COLO668 (cell line): Measurements from ENCODE around the gene OSGEP.

Source experiments
- DNase-seq: peaks from one replicate; lab custom pipeline; 2025; ENCODE audit not compliant: unreplicated experiment; lab: John Stamatoyannopoulos, UW

The OSGEP gene

DNA sequence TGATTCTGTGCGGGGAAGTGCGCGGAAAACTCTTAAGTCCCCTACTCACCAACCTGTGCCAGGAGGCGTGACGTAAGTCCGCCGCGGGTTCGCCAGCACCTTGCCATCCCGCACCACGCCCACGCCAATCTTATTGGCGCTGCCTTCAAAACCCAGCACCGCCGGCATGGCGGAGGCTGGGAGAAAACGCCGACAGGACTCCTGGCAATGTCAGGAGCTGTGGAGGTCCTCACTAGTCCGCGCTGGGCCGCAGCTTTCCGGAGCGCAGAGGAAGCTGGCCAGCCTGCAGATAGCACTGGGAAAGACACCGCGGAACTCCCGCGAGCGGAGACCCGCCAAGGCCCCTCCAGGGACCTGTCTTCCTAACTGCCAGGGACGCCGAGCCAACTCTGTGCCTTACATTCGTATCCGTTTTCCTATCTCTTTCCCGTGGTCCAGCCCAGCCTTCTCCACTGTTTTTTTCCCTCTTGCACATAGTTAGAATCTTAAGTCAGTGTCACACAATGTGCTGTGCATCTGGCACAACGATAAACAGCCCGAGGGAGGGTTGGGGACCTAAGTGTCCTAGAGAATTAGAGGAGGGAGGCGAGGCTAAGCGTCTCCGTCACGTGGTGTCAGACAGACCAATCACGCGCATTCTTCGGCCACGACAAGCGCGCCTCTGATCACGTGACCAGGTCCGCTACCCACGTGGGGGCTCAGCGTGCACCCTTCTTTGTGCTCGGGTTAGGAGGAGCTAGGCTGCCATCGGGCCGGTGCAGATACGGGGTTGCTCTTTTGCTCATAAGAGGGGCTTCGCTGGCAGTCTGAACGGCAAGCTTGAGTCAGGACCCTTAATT lies at the start of gene OSGEP, which contains the start of gene APEX1:
TSS of gene OSGEP (minus strand) at position 297 of the 839 bp plus-strand sequence. CDS start at position 168, 129 bp downstream.
TSS of gene APEX1 (plus strand) at position 711 of the 839 bp plus-strand sequence. CDS start 420 bp downstream, outside the sequence.
- peak; percentile 99 for DNase-seq

- no peak for DNase-seq
Measured at GRCh38 chr14:20503898-20504297, 49.3 kb upstream of the OSGEP start.

DNA sequence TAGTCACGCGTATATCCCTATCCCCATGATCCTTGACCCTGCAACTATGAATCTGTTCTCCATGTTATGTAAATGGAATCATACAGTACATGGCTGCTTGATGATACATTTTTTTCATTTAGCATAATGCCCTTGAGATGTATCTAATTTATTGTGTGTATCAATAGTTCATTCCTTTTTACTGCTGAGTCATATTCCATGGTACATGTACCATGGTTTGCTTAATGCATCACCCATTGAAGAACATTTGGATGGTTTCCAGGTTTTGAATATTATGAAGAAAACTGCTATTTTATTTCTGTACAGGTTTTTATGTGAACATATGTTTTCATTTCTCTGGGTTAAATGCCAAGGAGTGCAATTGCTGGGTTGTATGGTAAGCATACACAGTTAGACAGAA lies 46.7 kb upstream of the OSGEP start:
- DNase-seq = no peak

GRCh38 chr14:20499881-20500280 lies 45.3 kb upstream of the OSGEP start:
- DNase-seq = no peak

- DNase-seq = no peak
Measured at GRCh38 chr14:20499108-20499507, 44.5 kb upstream of the OSGEP start.

DNA sequence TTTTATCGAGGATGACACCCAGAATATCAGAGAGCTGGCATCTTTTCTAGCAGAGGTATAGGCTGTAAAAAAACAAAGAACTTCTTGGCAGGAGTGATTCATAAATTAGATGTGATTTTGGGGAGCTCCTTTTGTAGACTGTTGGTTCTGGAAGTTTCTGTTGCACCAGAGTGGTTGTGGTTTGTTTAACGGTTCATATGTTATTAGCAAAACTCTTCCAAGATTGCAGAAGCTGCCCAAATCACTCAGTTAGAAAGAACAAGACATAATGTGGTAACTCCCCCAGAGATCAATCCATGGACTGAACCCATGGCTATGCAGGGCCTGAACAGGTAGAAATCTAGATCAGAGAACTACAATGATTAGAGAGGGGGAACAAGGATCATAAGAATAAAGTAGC lies 44.0 kb upstream of the OSGEP start:
- DNase-seq = no peak

DNA sequence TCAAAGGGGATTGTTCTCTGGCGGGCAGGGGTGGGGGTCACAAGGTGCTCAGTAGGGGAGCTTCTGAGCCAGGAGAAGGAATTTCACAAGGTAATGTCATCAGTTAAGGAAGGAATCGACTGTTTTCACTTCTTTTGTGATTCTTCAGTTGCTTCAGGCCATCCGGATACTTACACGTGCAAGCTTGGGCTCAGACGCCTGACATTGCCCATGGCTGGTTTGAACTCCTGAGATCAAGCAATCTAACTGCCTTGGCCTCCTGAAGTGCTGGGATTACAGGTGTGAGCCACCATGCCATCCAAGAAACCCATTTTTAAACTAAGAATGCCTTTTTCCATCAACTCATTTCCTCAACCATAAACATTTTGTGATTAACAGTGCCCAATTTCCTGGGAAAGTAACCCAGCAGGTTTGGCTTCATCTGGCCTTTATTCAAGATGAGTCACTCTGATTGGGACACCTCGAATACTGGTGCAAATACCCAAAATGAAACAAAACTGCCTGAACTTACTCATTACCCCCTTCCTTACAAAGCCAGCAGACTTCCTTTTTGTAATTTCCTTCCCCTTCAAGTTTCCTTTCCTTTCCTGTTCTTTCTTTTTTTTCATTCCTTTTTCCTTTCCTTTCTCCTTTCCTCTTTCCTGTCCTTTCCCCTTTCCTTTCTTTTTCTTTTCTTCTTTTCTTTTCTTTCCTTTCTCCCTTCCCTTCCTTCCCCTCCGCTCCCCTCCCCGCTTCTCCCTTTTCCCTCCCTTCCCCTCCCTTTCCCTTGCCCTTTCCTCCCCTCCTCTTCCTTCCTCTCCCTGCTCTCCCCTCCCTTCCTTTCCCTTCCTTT lies 40.5 kb upstream of the OSGEP start:
- no peak for DNase-seq

- DNase-seq = no peak
Measured at GRCh38 chr14:20493634-20494033, 39.0 kb upstream of the OSGEP start.

- DNase-seq = no peak
Measured at GRCh38 chr14:20492486-20492885, 37.9 kb upstream of the OSGEP start.

DNA sequence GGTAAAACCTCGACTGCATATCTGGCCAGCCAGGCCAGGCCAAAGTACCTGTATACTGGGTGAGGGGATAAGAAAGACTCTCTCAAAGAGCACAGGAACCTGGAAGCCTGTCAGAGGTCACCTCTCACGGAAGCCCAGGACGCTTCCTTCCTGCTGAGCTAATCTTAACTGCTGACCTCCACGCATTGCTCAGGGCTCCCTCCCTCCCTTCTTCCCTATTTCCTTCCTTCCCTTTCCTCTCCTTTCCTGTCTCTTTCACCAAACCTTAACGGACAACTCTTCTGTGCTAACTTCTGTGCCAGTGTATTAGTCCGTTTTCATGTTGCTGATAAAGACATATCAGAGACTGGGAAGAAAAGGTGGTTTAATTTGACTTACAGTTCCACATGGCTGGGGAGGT lies 36.0 kb upstream of the OSGEP start:
- DNase-seq = no peak

- DNase-seq = no peak
Measured at GRCh38 chr14:20489093-20489994, 34.7 kb upstream of the OSGEP start.

- DNase-seq = no peak
Measured at GRCh38 chr14:20487396-20487725, 32.7 kb upstream of the OSGEP start.

DNA sequence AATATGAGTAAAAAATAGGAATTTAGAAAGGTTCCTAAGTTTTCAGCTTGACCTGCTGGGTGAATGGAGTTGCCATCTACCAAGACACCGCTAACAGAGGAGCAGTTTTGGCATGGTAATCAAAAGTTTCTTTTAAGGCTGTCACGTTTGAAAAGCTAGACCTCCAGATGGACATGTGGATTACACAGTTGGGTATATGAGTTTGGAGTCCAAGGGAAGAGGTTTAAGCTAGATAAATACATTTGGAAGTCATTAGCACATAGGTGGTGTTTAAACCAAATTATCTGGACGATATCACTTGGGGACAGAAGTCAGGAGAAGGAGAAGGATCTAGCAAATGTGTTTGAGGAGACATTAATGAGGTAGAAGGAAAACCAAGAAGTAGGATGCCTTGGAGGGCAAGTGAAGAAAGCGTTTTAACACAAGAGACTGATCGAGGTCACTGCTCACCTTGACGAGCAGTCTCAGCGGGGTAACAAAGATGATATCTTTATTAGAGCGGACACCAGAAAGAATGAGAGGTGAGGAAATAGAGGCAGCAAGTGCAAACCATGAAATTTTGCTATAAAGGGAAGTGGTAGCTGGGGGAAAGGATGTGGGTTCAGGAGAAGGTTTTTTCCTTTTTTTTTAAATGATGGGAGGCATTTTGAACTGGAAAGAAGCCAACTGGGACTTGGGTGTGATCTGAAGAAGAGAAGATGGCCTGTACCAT lies 32.2 kb upstream of the OSGEP start:
- DNase-seq = no peak

DNA sequence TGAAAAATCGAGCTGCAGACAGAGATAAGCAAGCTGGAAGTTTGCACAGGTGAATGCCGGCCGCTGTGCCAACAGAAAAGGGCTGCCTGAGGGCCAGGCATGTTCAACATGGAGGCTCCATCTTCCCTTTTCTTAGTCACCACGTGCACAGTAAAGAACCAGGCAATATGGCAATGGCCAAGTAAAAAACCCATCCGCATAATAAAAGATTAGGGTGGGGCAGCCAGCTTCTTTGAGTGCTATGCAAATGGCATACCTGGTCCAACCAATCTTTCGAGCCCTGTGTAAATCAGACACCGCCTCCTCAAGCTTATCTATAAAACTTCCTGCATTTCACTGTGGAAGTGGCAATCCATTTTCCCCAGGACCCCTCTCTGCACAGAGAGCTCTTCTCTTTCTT lies 31.3 kb upstream of the OSGEP start:
- no peak for DNase-seq

GRCh38 chr14:20482382-20482781 lies 27.8 kb upstream of the OSGEP start:
- DNase-seq = no peak

GRCh38 chr14:20478894-20479293 lies 24.3 kb upstream of the OSGEP start:
- DNase-seq = no peak

GRCh38 chr14:20477211-20477876 lies 22.7 kb upstream of the OSGEP start:
- no peak for DNase-seq

DNA sequence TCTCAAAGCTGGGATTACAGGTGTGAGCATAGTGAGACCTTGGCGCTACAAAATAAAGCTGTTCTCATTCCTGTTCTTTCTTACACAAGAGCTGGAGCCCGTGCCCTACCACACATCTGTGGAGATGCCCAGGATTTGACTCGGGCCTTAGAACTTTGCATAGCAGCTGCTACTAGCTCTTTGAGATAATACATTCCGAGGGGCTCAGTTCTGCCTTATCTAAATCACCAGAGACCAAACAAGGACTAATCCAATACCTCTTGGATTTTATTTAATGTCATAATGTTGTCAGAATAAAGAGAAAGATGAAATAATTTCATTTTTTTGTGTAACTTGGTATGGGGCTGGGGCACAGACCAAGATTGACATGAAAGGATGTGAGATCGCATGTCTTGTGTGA lies 22.2 kb upstream of the OSGEP start:
- DNase-seq = no peak

DNA sequence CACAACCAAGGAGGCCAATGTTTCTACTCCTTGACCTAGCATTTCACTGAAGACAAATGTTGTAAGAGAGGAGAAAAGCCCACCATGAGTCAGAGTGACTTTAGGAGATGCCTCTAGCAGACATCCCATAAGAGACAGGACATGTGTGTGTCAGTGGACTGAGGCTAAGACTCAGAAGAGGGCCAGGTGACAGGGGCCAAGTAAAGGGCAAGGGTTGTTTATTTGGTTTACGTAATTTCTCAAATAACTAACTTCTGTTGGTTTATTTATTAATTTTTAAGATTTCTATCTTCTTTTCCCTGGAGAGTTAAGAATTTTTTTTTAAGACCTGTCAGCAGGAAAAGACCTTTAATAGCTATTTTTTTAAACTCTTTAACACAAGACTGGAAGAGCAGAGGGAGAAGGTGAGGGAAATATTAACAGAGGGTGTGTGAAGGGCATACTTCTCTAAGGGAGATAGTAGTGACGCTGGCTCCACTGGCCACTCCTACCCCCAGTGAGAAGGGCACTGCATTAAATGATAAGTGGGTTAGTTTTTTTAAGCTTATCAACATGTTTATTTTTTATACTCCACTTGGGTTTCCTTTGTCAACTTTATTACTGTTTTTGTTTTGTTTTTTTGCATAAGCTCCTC lies 18.0 kb upstream of the OSGEP start:
- no peak for DNase-seq

DNA sequence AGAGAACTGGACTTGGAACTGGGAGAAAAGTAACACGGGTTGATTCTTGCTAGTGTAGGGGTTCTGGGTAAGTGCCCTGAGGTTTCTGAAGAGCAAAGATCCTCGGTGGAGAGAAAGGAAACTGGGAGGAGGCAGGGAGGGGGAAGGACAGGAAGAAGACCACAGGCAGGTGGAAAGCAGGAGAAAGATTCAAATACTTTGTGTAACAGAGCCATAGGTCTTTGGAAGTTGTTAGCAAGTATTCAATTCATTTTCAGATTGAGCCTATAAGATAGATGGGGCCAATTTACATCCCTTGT lies 15.9 kb upstream of the OSGEP start:
- no peak for DNase-seq
